ENCODE data around the gene FHL1.
A peak's percentile ranks its signal among the peaks of the same experiment; 100 is the strongest.
"Not testable (repeated sequence)": the region's sequence is repeated elsewhere in the genome, so short reads cannot be mapped to it uniquely, and the experiment has no call there.

FHL1 gene

GRCh38 chrX:136158685-136159084 is 11.4 kb downstream of the FHL1 start:
- H3K4me1 ChIP-seq, result peaks cover 3% of the 10 kb centered on the region; the same call in 1 of the 2 replicates

GRCh38 chrX:136159611-136160025 is 12.3 kb downstream of the FHL1 start:
- H3K27me3 ChIP-seq (ENCODE audit: low read depth), result no peaks in the 10 kb centered on the region
- H3K36me3 ChIP-seq (replicated peaks), result no peaks in the 10 kb centered on the region
- DNase-seq (ENCODE audit: low spot score in 2 of 2), result no peak
- H3K9me3 ChIP-seq, result no peaks in the 10 kb centered on the region
- H3K4me3 ChIP-seq, result no peak overlapping the region
- peaks cover 3% of the 10 kb centered on the region; the same call in 1 of the 2 replicates for H3K4me1 ChIP-seq
- in situ Hi-C loops (cut with MboI; ENCODE audit: low sequenced_read_pairs), result no loop called here

More at GRCh38 chrX:136158685-136159084, 11.4 kb downstream of the FHL1 start:
- H3K9me3 ChIP-seq, result no peaks in the 10 kb centered on the region
- DNase-seq (ENCODE audit: low spot score in 2 of 2), result no peak
- no peak overlapping the region for H3K4me3 ChIP-seq
- in situ Hi-C loops (cut with MboI; ENCODE audit: low sequenced_read_pairs), result no loop called here
- no peaks in the 10 kb centered on the region for H3K36me3 ChIP-seq (replicated peaks)
- no peaks in the 10 kb centered on the region for H3K27me3 ChIP-seq (ENCODE audit: low read depth)

- Histone ChIP-seq H3K4me3 (no peak overlapping the region), H3K27me3 (ENCODE audit: low read depth) (no peaks in the 10 kb centered on the region), H3K36me3 (replicated peaks) (no peaks in the 10 kb centered on the region), H3K4me1 (peaks cover 14% of the 10 kb centered on the region), H3K9me3 (no peaks in the 10 kb centered on the region)
- DNase-seq (ENCODE audit: low spot score in 2 of 2), result peak; percentile 74 to 81
- in situ Hi-C loops (cut with MboI; ENCODE audit: low sequenced_read_pairs), result no loop called here
Observed at GRCh38 chrX:136162827-136163570, 15.7 kb downstream of the FHL1 start.

- no peaks in the 10 kb centered on the region for H3K27me3 ChIP-seq (ENCODE audit: low read depth)
- H3K36me3 ChIP-seq (replicated peaks), result no peaks in the 10 kb centered on the region
- H3K9me3 ChIP-seq, result no peaks in the 10 kb centered on the region
- DNase-seq (ENCODE audit: low spot score in 2 of 2), result no peak
- H3K4me1 ChIP-seq, result peaks cover 15% of the 10 kb centered on the region
- in situ Hi-C loops (cut with MboI; ENCODE audit: low sequenced_read_pairs), result no loop called here
- no peak overlapping the region for H3K4me3 ChIP-seq
Observed at GRCh38 chrX:136163689-136164088, 16.4 kb downstream of the FHL1 start.

GRCh38 chrX:136165406-136165805 is 18.1 kb downstream of the FHL1 start:
- no peaks in the 10 kb centered on the region for H3K27me3 ChIP-seq (ENCODE audit: low read depth)

GRCh38 chrX:136166221-136166855 is 19.0 kb downstream of the FHL1 start:
- Histone ChIP-seq H3K4me1 (peaks cover 24% of the 10 kb centered on the region), H3K36me3 (replicated peaks) (0 out of 2 replicates have a peak, but pooled peaks cover 2% of the 10 kb centered on the region), H3K4me3 (no peak overlapping the region), H3K9me3 (no peaks in the 10 kb centered on the region), H3K27me3 (ENCODE audit: low read depth) (no peaks in the 10 kb centered on the region)
- in situ Hi-C loops (cut with MboI; ENCODE audit: low sequenced_read_pairs), result no loop called here
- DNase-seq (ENCODE audit: low spot score in 2 of 2), result no peak

More at GRCh38 chrX:136165406-136165805, 18.1 kb downstream of the FHL1 start:
- Histone ChIP-seq H3K4me3 (no peak overlapping the region), H3K36me3 (replicated peaks) (no peaks in the 10 kb centered on the region), H3K4me1 (peaks cover 24% of the 10 kb centered on the region), H3K9me3 (no peaks in the 10 kb centered on the region)
- in situ Hi-C loops (cut with MboI; ENCODE audit: low sequenced_read_pairs), result no loop called here
- peak in 1 of 2 experiments; percentile 24 for DNase-seq (ENCODE audit: low spot score in 2 of 2)

GRCh38 chrX:136167989-136168388 is 20.7 kb downstream of the FHL1 start:
- H3K36me3 ChIP-seq (replicated peaks); H3K9me3 ChIP-seq; H3K4me3 ChIP-seq; DNase-seq (ENCODE audit: low spot score in 2 of 2); H3K27me3 ChIP-seq (ENCODE audit: low read depth); in situ Hi-C loops (cut with MboI; ENCODE audit: low sequenced_read_pairs): not testable (repeated sequence)
- H3K4me1 ChIP-seq, result peaks cover 21% of the 10 kb centered on the region

- H3K4me1 ChIP-seq, result peaks cover 21% of the 10 kb centered on the region
- peak; percentile 87 to 94 for DNase-seq (ENCODE audit: low spot score in 2 of 2)
- H3K9me3 ChIP-seq, result no peaks in the 10 kb centered on the region
- H3K4me3 ChIP-seq, result no peak overlapping the region
- no peaks in the 10 kb centered on the region for H3K27me3 ChIP-seq (ENCODE audit: low read depth)
- 0 out of 2 replicates have a peak, but pooled peaks cover 4% of the 10 kb centered on the region for H3K36me3 ChIP-seq (replicated peaks)
- in situ Hi-C loops (cut with MboI; ENCODE audit: low sequenced_read_pairs), result no loop called here
Observed at GRCh38 chrX:136168929-136169735, 21.8 kb downstream of the FHL1 start.

GRCh38 chrX:136170139-136170800 is 22.9 kb downstream of the FHL1 start:
- no peaks in the 10 kb centered on the region for H3K9me3 ChIP-seq
- no peak for DNase-seq (ENCODE audit: low spot score in 2 of 2)
- no peak overlapping the region for H3K4me3 ChIP-seq
- H3K27me3 ChIP-seq (ENCODE audit: low read depth), result no peaks in the 10 kb centered on the region
- in situ Hi-C loops (cut with MboI; ENCODE audit: low sequenced_read_pairs), result no loop called here
- peaks cover 4% of the 10 kb centered on the region; the same call in 1 of the 2 replicates for H3K36me3 ChIP-seq (replicated peaks)
- H3K4me1 ChIP-seq, result peaks cover 15% of the 10 kb centered on the region

- in situ Hi-C loops (cut with MboI; ENCODE audit: low sequenced_read_pairs), result no loop called here
- DNase-seq (ENCODE audit: low spot score in 2 of 2), result no peak
- H3K27me3 ChIP-seq (ENCODE audit: low read depth), result no peaks in the 10 kb centered on the region
- no peak overlapping the region for H3K4me3 ChIP-seq
- peaks cover 4% of the 10 kb centered on the region; the same call in 1 of the 2 replicates for H3K36me3 ChIP-seq (replicated peaks)
- no peaks in the 10 kb centered on the region for H3K9me3 ChIP-seq
- peaks cover 10% of the 10 kb centered on the region for H3K4me1 ChIP-seq
Observed at GRCh38 chrX:136171420-136171819, 24.1 kb downstream of the FHL1 start.

GRCh38 chrX:136176399-136176825 is 29.1 kb downstream of the FHL1 start:
- no peak overlapping the region for H3K4me3 ChIP-seq
- in situ Hi-C loops (cut with MboI; ENCODE audit: low sequenced_read_pairs), result no loop called here
- H3K9me3 ChIP-seq, result no peaks in the 10 kb centered on the region
- no peaks in the 10 kb centered on the region for H3K4me1 ChIP-seq
- no peak for DNase-seq (ENCODE audit: low spot score in 2 of 2)
- H3K36me3 ChIP-seq (replicated peaks), result peaks cover 4% of the 10 kb centered on the region; the same call in 1 of the 2 replicates
- H3K27me3 ChIP-seq (ENCODE audit: low read depth), result no peaks in the 10 kb centered on the region

- Histone ChIP-seq H3K4me1 (peaks cover 5% of the 10 kb centered on the region; the same call in 1 of the 2 replicates), H3K27me3 (ENCODE audit: low read depth) (no peaks in the 10 kb centered on the region), H3K9me3 (no peaks in the 10 kb centered on the region), H3K36me3 (replicated peaks) (peaks cover 2% of the 10 kb centered on the region; the same call in 1 of the 2 replicates), H3K4me3 (no peak overlapping the region)
- in situ Hi-C loops (cut with MboI; ENCODE audit: low sequenced_read_pairs), result no loop called here
- no peak for DNase-seq (ENCODE audit: low spot score in 2 of 2)
Observed at GRCh38 chrX:136179133-136179532, 31.8 kb downstream of the FHL1 start.

- no peak for DNase-seq (ENCODE audit: low spot score in 2 of 2)
- no peak overlapping the region for H3K4me3 ChIP-seq
- H3K9me3 ChIP-seq, result no peaks in the 10 kb centered on the region
- in situ Hi-C loops (cut with MboI; ENCODE audit: low sequenced_read_pairs), result no loop called here
- H3K4me1 ChIP-seq, result peaks cover 6% of the 10 kb centered on the region; the same call in 1 of the 2 replicates
- no peaks in the 10 kb centered on the region for H3K27me3 ChIP-seq (ENCODE audit: low read depth)
- H3K36me3 ChIP-seq (replicated peaks), result no peaks in the 10 kb centered on the region
Observed at GRCh38 chrX:136182414-136182813, 35.1 kb downstream of the FHL1 start.

Data from HAP-1 (cell line).